Measurements from ENCODE around the gene PTGES.

Gene PTGES

GRCh38 chr9:129710169-129710453 is 42.7 kb downstream of the PTGES start:
- Histone ChIP-seq H3K4me1 (ENCODE audit: insufficient read depth, low read length) (no peaks in the 10 kb centered on the region), H3K4me3 (ENCODE audit: low read depth in 1 of 2, low read length in 2 of 2) (no peak overlapping the region), H3K9me3 (ENCODE audit: low read length) (no peaks in the 10 kb centered on the region), H3K27me3 (ENCODE audit: control insufficient read depth in 1 of 2, insufficient read depth in 2 of 2, low read length in 2 of 2) (no peaks in the 10 kb centered on the region), H3K36me3 (ENCODE audit: insufficient read depth, low read length) (no peaks in the 10 kb centered on the region), H3K9ac (ENCODE audit: low read length) (no peak overlapping the region), H3K27ac (ENCODE audit: low read depth, low read length) (no peak overlapping the region)

GRCh38 chr9:129709438-129710168 is 43.2 kb downstream of the PTGES start:
- Histone ChIP-seq H3K4me3 (ENCODE audit: low read depth in 1 of 2, low read length in 2 of 2) (no peak overlapping the region), H3K4me1 (ENCODE audit: insufficient read depth, low read length) (no peaks in the 10 kb centered on the region), H3K27me3 (ENCODE audit: control insufficient read depth in 1 of 2, insufficient read depth in 2 of 2, low read length in 2 of 2) (no peaks in the 10 kb centered on the region), H3K27ac (ENCODE audit: low read depth, low read length) (no peak overlapping the region), H3K9ac (ENCODE audit: low read length) (no peak overlapping the region), H3K9me3 (ENCODE audit: low read length) (no peaks in the 10 kb centered on the region), H3K36me3 (ENCODE audit: insufficient read depth, low read length) (no peaks in the 10 kb centered on the region)

GRCh38 chr9:129708793-129709192 is 44.0 kb downstream of the PTGES start:
- no peaks in the 10 kb centered on the region for H3K9me3 ChIP-seq (ENCODE audit: low read length)
- no peak overlapping the region for H3K4me3 ChIP-seq (ENCODE audit: low read depth in 1 of 2, low read length in 2 of 2)
- H3K27ac ChIP-seq (ENCODE audit: low read depth, low read length): no peak overlapping the region
- H3K9ac ChIP-seq (ENCODE audit: low read length): no peak overlapping the region
- H3K4me1 ChIP-seq (ENCODE audit: insufficient read depth, low read length): peaks cover 7% of the 10 kb centered on the region
- H3K36me3 ChIP-seq (ENCODE audit: insufficient read depth, low read length): no peaks in the 10 kb centered on the region
- no peaks in the 10 kb centered on the region for H3K27me3 ChIP-seq (ENCODE audit: control insufficient read depth in 1 of 2, insufficient read depth in 2 of 2, low read length in 2 of 2)

GRCh38 chr9:129704807-129705206 is 48.0 kb downstream of the PTGES start:
- Histone ChIP-seq H3K9me3 (ENCODE audit: low read length) (no peaks in the 10 kb centered on the region), H3K36me3 (ENCODE audit: insufficient read depth, low read length) (no peaks in the 10 kb centered on the region), H3K4me3 (ENCODE audit: low read depth in 1 of 2, low read length in 2 of 2) (no peak overlapping the region), H3K27me3 (ENCODE audit: control insufficient read depth in 1 of 2, insufficient read depth in 2 of 2, low read length in 2 of 2) (no peaks in the 10 kb centered on the region), H3K4me1 (ENCODE audit: insufficient read depth, low read length) (peaks cover 21% of the 10 kb centered on the region), H3K9ac (ENCODE audit: low read length) (no peak overlapping the region), H3K27ac (ENCODE audit: low read depth, low read length) (no peak overlapping the region)

- peak overlapping the region; percentile 16 for H3K27ac ChIP-seq (ENCODE audit: low read depth, low read length)
- no peaks in the 10 kb centered on the region for H3K9me3 ChIP-seq (ENCODE audit: low read length)
- peak overlapping the region in 1 of 2 donors; percentile 39 for H3K4me3 ChIP-seq (ENCODE audit: low read depth in 1 of 2, low read length in 2 of 2)
- no peaks in the 10 kb centered on the region for H3K27me3 ChIP-seq (ENCODE audit: control insufficient read depth in 1 of 2, insufficient read depth in 2 of 2, low read length in 2 of 2)
- H3K9ac ChIP-seq (ENCODE audit: low read length): no peak overlapping the region
- H3K4me1 ChIP-seq (ENCODE audit: insufficient read depth, low read length): peaks cover 21% of the 10 kb centered on the region
- H3K36me3 ChIP-seq (ENCODE audit: insufficient read depth, low read length): no peaks in the 10 kb centered on the region
Observed at GRCh38 chr9:129703667-129704355, 49.0 kb downstream of the PTGES start.

- H3K27ac ChIP-seq (ENCODE audit: low read depth, low read length): peak overlapping the region; percentile 16
- H3K36me3 ChIP-seq (ENCODE audit: insufficient read depth, low read length): no peaks in the 10 kb centered on the region
- no peaks in the 10 kb centered on the region for H3K9me3 ChIP-seq (ENCODE audit: low read length)
- peak overlapping the region in 1 of 2 donors; percentile 39 for H3K4me3 ChIP-seq (ENCODE audit: low read depth in 1 of 2, low read length in 2 of 2)
- peaks cover 0 to 8% of the 10 kb centered on the region in 2 donors for H3K27me3 ChIP-seq (ENCODE audit: control insufficient read depth in 1 of 2, insufficient read depth in 2 of 2, low read length in 2 of 2)
- peaks cover 21% of the 10 kb centered on the region for H3K4me1 ChIP-seq (ENCODE audit: insufficient read depth, low read length)
- H3K9ac ChIP-seq (ENCODE audit: low read length): no peak overlapping the region
Observed at GRCh38 chr9:129702589-129703520, 50.0 kb downstream of the PTGES start.

- no peak overlapping the region for H3K27ac ChIP-seq (ENCODE audit: low read depth, low read length)
- no peak overlapping the region for H3K9ac ChIP-seq (ENCODE audit: low read length)
- no peaks in the 10 kb centered on the region for H3K9me3 ChIP-seq (ENCODE audit: low read length)
- no peaks in the 10 kb centered on the region for H3K36me3 ChIP-seq (ENCODE audit: insufficient read depth, low read length)
- peaks cover 0 to 15% of the 10 kb centered on the region in 2 donors for H3K27me3 ChIP-seq (ENCODE audit: control insufficient read depth in 1 of 2, insufficient read depth in 2 of 2, low read length in 2 of 2)
- peaks cover 27% of the 10 kb centered on the region for H3K4me1 ChIP-seq (ENCODE audit: insufficient read depth, low read length)
- H3K4me3 ChIP-seq (ENCODE audit: low read depth in 1 of 2, low read length in 2 of 2): no peak overlapping the region
Observed at GRCh38 chr9:129701549-129701948, 51.3 kb downstream of the PTGES start.

GRCh38 chr9:129701054-129701453 is 51.8 kb downstream of the PTGES start:
- Histone ChIP-seq H3K9me3 (ENCODE audit: low read length) (no peaks in the 10 kb centered on the region), H3K4me1 (ENCODE audit: insufficient read depth, low read length) (peaks cover 27% of the 10 kb centered on the region), H3K36me3 (ENCODE audit: insufficient read depth, low read length) (no peaks in the 10 kb centered on the region), H3K4me3 (ENCODE audit: low read depth in 1 of 2, low read length in 2 of 2) (no peak overlapping the region), H3K27ac (ENCODE audit: low read depth, low read length) (no peak overlapping the region), H3K27me3 (ENCODE audit: control insufficient read depth in 1 of 2, insufficient read depth in 2 of 2, low read length in 2 of 2) (peaks cover 0 to 15% of the 10 kb centered on the region in 2 donors), H3K9ac (ENCODE audit: low read length) (no peak overlapping the region)

- peaks cover 15% of the 10 kb centered on the region for H3K4me1 ChIP-seq (ENCODE audit: insufficient read depth, low read length)
- no peaks in the 10 kb centered on the region for H3K36me3 ChIP-seq (ENCODE audit: insufficient read depth, low read length)
- peaks cover 0 to 15% of the 10 kb centered on the region in 2 donors for H3K27me3 ChIP-seq (ENCODE audit: control insufficient read depth in 1 of 2, insufficient read depth in 2 of 2, low read length in 2 of 2)
- H3K4me3 ChIP-seq (ENCODE audit: low read depth in 1 of 2, low read length in 2 of 2): no peak overlapping the region
- no peak overlapping the region for H3K9ac ChIP-seq (ENCODE audit: low read length)
- H3K27ac ChIP-seq (ENCODE audit: low read depth, low read length): no peak overlapping the region
- H3K9me3 ChIP-seq (ENCODE audit: low read length): no peaks in the 10 kb centered on the region
Observed at GRCh38 chr9:129698254-129698757, 54.5 kb downstream of the PTGES start.

GRCh38 chr9:129697656-129698253 is 55.1 kb downstream of the PTGES start:
- H3K4me3 ChIP-seq (ENCODE audit: low read depth in 1 of 2, low read length in 2 of 2): peak overlapping the region in 1 of 2 donors; percentile 7
- no peak overlapping the region for H3K27ac ChIP-seq (ENCODE audit: low read depth, low read length)
- H3K9ac ChIP-seq (ENCODE audit: low read length): no peak overlapping the region
- no peaks in the 10 kb centered on the region for H3K36me3 ChIP-seq (ENCODE audit: insufficient read depth, low read length)
- H3K4me1 ChIP-seq (ENCODE audit: insufficient read depth, low read length): peaks cover 9% of the 10 kb centered on the region
- H3K9me3 ChIP-seq (ENCODE audit: low read length): no peaks in the 10 kb centered on the region
- peaks cover 0 to 15% of the 10 kb centered on the region in 2 donors for H3K27me3 ChIP-seq (ENCODE audit: control insufficient read depth in 1 of 2, insufficient read depth in 2 of 2, low read length in 2 of 2)
